NCI-H1417 (cell line): ENCODE data around the gene GNAZ.

ENCODE experiments used
- DNase-seq, 3 experiments: peaks; one replicate each; lab custom pipeline; 2025; lab: John Stamatoyannopoulos, UW

The GNAZ gene

DNA sequence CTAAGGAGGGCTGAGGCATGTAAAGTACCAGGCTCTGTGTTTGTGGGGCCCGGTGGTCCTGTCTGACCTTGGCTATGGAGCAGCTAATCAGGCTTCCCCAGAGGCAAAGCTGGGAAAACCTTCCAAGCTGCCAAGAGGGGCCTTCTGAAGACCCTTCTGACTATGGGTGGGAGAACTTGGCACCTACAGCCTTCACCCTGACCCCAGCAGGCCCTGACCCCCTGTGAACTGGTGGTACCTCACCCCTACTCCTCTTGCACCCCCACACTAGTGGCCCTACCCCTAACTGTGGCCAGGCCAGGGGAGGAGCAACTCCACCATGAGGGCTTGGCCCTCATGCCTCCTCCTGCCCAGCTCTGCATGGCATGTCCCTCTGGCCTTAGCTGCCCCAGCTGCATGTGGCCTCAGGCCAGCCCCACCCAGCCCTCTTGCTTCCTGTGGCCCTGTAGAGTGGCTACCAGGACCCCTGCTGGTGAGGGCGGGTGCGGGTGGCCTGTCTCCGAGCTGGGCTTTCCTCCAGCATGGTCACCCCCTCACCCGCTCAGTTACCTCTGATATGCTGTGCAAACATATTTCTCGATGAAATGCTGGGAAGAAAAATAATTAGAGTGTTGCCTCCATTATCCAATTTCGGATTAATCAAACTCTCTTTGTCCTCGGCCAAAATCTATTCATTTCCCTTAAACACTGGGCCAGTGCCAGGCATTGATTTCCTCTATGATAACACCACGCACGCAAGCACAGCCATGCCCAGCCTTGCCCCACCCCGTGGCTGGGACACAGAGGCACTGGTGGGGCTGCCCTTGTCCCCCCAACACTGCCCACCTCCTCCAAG lies 7.5 kb downstream of the GNAZ start:
- no peak for DNase-seq

DNA sequence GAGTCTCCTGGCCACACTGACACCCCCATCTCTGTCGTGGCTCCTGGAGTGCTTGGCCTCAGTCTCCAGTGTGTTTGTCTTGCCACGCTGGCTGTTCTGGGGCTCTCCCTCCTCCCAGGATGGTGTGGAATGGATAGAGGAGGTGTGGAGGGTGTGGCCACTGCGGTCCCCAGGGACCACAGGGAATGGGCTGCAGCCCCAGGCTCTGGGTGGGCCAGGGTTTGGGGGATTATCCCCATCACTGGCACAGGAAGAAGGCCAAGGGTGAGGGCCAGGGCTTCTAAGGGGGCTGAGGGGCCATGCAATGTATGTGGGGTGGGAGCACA lies 8.1 kb downstream of the GNAZ start:
- DNase-seq = no peak

DNA sequence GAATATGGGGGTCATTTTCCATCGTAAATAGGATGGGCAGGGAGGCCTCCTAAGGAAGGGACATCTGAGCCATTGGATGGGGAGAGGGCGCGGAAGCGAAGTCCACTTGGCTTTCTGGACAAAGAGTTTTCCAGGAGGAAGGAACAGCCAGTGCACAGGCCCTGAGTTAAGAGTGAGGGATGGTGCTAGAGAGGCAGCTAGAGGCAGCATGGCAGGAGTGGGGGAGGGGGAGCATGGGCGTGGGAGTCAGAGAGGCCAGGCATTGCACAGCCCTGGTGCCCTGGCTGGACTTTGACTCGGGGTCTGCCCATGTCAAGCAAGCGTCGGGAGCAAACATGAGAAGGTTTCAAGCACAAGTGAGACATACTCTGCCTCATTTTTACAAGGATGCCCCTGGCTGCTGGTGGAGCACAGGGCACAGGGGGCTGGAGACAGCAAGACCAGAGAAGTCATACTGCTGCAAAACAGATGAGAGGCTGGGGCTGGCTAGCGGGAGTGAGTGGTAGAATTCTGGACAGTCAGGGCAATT lies 9.0 kb downstream of the GNAZ start:
- no peak for DNase-seq

DNA sequence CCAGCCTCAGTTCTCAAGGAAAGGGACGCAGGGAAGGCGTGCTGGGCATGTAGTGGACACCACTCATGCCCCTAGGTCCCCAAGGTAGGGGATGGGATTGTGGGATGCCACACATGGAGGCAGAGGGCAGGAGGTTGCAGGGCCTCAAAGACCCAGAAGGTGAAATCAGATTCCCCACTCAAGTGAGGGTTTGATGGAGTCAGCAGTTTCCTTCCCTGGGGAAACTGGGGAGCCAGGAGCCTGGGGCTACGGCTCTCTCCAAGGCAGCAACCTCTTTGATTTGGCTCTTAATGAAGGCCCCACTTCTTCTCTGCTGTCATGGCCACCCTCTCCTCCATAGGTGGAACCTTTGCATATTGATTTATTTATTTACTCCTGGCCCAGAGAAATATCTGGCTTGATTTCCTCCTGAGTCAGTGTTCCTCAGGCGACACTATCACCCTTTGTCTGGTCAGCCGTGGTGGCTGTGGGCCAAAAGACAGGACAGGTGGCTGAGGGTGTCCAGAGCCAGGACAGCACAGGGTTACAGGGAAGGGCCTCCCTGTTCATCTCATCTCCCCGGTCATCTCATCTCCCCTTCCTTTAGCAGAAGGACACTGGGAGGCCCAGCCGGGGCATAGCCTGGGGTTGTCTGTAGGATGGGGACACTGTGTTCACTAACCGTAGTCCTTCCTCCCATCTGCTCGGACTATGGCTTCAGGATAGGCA lies 9.6 kb downstream of the GNAZ start:
- DNase-seq = no peak

DNA sequence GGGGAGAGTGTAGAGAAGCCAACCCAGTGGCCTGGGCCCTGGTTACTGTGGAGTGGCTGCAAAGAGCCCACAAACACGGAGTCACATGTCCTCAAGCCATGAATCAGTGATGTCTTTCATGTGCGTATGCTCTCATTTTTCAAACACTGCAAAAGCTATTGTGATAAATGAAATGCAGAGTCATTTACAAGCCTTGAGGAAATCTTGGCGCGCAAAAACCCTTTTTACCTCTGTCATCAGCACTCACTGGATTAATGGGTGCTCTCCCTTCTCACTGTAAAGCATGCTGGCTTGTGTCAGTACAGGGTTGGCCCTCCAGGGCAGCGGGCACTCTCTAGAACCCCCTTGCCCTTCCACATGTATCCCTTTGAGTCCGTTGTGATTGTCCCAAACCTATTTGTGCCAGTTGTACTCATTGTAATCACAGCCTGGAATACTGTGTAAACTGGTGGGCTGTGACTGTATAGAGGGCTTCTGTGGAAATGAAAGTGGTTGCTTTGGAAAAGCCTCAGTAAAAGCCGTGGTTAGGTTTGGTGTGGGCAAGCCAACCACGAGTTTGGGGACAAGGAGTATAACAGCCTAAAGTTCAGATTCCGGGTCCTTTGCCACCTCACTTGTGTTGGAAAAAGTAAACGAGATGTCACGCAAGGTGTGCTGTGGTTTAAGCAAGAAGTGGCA lies 10.4 kb downstream of the GNAZ start:
- DNase-seq = no peak

DNA sequence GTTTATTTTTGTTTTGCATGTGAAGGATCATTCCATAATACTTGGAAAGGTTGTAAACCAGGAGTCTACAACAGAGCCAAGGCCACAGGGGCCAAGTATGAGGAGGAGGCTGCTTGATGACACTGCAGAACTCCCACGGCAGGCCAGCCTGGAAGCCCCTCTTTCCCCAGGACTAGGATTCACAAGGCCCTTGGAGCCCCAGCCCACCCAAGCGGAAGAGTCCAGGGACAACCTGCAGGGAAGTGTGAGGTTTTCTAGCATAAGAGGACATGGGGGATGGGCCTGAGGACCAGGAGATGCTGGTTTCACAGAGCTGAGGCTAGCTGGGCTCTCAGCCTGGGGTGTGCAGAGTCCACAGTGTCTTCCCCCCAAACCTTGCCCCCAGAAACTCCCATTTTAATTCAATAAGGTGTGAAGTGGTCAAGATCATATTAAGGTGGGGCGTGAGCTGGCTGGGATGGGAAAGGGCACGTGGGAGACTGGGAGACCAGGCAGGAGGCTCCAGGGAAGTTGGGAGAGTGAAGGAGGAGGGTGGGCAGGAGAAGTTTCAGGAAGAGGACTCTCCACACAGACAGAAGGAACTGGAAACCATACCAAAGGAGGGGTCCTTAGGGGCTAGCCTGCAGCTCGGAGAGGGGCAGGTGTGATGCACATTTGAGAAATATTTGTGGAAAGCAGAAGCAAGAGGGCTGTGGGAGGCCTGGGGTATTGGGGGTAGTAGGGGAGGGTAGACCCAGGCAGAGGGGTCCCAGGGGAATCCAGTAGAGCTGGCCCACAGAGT lies 12.4 kb downstream of the GNAZ start:
- DNase-seq = no peak

DNA sequence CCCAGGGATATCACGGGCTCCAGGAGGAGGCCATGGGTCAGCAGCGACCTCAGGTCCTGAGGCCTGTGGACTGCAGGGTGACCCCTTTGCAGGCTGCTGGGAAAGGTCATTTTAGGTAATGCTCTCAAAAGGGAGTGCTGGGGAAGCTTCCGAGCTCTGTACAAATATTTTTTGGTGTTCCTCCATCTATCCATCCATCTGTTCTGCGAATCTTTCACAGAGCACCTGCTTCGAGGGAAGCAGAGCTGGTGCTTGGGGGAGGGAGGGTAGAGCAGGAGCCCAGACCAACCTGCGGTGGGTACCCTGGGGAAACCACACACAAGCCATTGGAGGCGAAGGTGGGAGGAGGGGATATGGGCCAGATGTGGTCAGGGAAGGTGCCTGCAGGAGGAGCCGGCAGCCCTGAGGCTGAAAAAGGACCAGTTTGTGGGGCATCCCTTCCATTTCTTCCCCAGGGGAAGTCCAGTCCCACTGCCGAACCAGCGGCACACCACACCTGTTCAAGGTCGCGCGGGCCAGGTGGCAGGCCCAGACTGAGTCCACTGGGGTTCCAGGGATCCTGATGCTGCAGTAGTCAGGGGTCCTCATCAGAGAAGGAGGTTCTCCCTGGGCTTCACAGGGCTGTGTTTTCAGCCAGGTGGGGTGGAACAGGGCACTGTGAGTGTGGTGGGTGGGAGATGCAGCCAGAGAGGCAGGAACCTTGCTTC lies 13.1 kb downstream of the GNAZ start:
- no peak for DNase-seq

DNA sequence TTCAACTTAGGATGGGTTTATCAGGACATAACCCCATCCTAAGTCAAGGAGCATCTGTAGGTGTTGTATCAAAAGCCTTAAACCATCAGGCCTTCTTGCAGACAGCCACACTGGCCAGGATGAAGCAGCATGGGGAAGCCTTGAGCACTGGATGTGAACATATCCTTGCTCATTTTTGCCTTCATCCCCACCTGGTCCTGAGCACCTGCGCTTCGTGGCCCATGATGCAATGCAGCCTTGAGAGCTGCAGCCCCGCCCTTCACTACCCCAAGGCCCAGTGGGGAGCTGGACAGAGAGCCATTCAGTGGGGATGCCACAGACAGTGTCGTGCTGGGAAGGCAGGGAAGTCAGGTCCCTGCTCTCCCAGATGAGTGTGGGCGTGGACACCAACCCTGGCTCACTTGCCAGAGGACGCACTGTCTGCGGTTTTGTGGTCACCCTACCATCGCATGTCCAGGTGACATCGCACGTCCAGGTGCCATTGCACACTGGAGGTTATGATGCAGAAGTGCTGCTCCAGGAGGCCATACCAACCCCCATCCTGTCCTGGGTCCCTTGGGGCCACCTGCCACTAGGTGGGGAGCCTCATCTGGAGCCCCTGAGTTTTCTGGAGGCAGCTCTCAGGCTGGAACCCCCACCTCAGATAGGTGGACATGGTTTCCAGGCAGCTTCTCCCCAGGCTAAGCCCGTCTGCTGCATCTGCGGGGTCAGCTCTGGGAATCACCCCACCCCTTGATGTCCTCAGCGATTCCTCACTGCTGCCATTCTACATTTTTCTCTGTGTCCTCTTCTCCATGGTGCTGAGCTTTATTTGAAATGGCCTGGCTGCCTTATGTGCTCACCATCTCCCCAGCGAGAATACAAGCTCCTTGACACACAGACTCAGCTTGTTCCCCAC lies 14.4 kb downstream of the GNAZ start:
- DNase-seq = peak in 1 of 3 experiments; percentile 45

DNA sequence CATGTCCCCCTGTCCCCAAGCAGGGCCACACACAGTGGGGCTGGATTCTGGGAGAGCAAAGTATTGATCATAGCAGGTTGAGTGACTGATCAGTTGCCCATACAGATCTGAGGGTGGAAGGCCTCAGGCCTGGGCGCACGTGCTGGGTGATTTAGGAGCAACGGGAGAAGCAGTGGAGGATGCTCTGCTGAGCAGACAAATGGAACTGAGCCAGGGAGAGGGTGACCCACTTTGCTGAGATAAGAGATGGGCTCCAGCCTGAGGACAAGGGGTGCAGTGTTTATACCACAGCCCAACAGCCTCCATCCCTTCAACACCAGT lies 15.0 kb downstream of the GNAZ start:
- DNase-seq = no peak

DNA sequence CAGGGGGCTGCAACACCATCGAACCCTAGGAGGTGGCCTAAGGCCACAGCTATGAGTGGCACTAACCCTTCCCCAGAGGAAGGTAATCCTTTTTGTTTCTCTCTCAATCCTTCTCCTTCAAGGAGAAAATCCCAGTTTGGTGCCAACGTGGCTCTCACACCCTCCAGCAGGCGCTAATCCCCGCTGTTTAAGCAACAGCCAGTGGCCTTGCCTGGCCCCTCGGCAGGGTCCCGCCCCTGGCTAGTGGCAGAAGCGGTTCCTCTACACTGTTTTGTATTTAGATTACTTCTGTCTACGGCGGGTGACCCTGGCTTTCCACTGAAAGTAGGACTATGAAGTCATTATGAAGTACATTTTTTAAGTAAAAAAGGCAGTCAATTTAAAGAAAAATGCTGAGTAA lies 15.5 kb downstream of the GNAZ start:
- no peak for DNase-seq

DNA sequence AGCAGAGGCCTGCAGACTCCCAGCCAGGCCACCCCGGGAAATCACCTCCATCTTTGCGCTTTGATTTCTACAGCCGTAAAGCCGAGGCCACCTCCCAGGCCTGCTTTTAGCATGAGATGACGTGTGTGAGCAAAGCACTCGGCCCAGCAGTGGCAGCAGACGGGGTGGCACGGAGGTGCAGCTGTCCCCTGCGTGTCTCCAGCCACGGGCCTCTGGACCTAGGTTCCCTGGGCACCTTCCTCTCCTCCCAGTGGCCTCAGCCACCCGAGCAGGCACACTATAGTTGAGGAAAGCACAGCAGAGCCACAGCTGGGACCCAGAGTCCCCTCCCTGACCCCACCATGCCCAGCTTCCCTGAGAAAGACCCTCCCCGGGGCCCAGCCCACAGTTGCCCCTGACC lies 15.9 kb downstream of the GNAZ start:
- no peak for DNase-seq

DNA sequence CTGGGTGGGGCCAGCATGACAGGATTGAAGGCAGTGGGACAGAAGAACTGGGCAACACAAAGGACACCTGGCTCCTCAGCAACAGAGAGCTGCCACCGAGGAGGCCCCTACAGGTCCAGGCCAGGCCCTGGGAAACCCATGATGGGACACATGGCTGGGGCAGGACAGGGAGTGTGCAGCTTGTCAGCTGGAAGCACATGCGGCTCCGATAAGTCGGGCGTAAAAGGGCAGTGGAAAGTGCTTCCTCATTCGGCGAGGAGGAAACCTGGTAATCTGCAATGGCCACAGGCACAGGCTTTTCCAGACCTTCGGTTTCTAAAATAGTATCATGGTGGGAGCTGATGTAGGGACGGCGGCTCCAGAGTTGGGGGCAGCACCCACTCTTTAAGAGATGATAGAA lies 16.5 kb downstream of the GNAZ start:
- no peak for DNase-seq

DNA sequence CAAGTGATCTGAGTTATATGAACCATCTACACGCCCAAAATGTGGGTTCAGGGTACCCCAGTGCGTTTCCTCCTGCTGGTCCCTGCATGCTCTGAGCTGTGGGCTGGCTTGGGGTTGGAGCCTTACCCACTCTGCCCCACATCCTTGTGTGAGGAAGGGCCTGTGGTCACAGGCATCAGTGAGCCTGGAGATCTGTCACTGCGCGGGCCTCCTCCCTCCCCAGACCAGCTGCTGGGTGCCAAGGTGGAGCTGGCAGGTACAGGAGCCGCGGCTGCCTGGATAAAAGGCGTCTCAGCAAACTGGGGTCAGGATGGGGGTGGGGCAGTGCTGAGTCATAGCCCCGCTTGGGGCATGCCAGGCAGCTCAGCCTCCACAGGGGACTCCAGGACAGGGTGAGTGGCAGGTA lies 17.9 kb downstream of the GNAZ start:
- no peak for DNase-seq

DNA sequence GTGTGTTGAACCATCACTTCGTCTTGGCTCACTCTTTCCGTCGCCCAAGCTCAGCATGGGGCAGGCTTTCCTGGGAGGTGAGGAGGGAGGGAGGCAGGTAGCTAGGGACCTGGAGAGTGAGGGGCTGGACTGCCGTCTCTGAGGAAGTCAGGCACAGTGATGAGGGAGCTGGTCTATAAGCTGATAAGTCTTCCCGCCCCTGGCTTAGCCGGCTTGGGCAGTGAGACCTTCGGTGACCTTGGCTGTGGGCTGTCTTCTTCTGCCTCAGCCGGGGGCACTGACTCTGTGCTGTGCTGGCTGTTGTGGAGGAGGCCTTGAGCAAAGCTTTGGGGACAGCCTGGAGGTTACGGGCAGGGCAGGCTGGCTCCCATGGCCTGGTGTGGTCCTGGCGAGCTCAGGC lies 18.7 kb downstream of the GNAZ start:
- DNase-seq = no peak

DNA sequence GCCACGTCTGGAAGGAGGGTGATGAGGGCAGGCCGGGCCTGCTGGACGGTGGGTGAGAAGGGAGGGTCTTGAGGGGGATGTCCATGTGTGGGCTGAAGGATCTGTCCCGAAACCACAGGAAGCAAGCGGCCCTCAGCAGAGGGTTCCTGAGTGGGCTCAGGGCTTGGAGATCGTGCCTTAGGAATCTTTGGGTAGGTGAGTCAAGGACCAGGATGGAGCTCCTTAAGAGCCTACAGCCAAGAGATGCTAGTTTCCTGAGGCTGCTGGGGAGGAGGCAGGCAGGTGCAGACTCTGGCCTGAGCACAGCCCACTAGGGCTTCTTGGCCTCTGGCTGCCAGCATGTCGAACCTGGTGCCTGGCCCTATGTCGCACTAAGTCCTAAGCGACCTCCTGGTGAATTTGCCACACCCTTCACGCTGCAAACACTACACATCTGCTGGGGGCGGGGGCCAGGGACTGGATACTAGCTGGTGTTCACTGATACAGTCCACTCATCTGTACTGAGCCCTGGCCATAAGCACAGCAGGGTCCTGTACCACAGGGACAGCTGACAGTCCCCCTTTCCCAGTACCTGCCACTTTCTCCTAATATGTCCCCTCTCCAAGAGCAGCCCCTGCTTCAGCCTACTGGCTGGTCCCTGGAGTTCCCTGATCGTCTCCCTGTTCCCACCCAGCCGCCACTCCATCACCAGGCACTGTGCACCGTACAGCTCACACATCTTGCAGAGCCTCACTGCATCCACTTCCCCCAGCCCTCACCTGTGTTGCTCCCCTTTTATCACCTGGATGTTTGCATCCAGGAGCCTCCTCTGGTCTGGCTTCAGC lies 19.5 kb downstream of the GNAZ start:
- peak in 1 of 3 experiments; percentile 1 for DNase-seq

DNA sequence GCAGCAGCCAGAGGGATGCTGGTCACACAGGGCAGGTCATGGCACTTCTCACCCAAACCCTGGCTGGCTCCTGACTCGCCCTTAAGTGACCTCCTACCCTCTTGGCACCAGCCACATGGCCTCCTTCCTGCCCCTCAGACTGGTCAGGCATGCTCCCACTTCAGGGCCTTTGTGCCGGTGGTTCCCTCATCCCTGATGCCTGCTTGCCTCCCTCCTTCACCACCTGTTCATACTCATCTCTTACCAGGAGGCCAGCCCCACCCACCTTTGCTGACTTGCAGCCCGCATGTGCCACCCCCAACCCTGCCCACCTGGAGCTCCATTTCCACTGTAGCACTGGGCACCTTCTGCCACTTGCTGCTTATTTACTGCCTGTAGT lies 20.1 kb downstream of the GNAZ start:
- DNase-seq = peak in 1 of 3 experiments; percentile 12

DNA sequence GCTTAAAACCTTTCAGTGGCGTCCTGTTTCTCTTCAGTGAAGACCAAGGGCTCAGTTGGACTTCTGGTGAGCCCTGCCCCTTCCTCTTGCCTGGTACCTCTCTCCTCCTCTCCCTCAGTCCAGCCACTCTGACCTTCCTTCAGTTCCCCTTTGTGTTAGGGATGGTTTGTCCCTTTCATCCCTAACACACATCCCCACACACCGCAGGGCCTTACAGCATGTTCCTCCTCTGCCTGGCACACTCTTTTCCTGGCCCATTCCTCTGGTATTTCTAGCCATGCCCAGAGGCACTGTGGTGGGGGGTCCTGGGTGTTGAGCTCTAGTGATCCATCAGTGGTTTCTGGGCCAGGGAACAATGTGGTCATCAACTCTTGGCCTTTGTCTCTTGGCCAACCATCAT lies 21.4 kb downstream of the GNAZ start:
- no peak for DNase-seq

DNA sequence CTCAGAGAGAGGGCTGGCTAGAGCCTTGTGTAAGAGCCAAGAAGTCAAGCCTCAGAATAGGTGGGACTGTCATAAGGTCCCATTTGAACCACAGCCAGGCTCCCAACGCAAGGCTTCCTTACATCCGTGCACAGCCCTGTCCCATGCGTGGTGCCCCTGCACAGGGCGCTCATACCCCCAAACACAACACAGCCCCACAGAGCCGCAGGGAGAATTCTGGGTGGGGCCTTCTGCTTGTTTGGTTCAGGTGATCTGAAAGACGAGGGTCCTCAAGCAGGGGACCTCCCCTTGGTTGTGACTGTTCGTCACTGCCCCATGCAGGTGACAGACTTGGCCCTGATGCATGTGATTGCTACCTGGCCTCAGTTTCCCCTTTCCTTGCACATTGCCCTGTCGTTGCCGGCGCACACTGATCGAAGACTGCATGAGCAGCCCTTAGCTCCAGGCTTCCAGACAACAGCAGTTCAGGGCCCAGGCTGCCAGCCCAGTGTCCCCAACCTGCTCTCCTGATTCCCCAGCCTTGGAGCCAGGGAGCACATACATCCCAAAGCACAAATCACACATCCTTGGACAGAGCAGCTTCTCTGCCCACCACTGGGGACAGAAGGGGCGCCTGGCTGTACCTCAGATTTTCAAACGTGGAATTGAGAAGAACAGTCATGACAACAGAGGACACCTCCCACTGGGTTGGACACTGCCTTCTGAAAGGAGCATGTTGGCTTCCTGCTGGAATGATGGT lies 22.1 kb downstream of the GNAZ start:
- DNase-seq = no peak
